A549 (cell line): ENCODE data around the gene MAGI1. TPM values are rescaled to one million over a fixed set of nuclear protein-coding genes. Genes with fewer than 3 reads are reported as not detected.

Source experiments
- ATAC-seq, 2 experiments: fragments of 200-7000 bp in 1 of 2; fragments of >200 bp in 1 of 2; cut with Nextera tagmentation in 1 of 2; cut with Tn5 transposase in 1 of 2; 3 replicates each; pipeline versions ENCODE4 v1.8.0 to v1.9.1; 2018 to 2020; ENCODE audit warnings: mild to moderate bottlenecking in 1 of 2, moderate library complexity in 1 of 2
- CTCF ChIA-PET: fragments of 300-600 bp; sonication (Branson Sonifier 250); formaldehyde crosslinking; extraction: SDS; loops from one replicate; lab custom pipeline; 2021; ENCODE audit warnings: antibody characterized with exemption, inconsistent platforms; lab: Yijun Ruan, JAX
- POLR2A ChIA-PET: fragments of 350-600 bp; formaldehyde crosslinking; extraction: SDS; loops from one replicate; lab custom pipeline; 2021; ENCODE audit warnings: antibody characterized with exemption, inconsistent platforms; lab: Yijun Ruan, JAX
- DNase-seq, 2 experiments: peaks; one replicate each; pipeline versions ENCODE4 v3.0.0 to v3.0.0-alpha.2; 2011 to 2016; ENCODE audit warnings: low read depth in 1 of 2, low spot score in 1 of 2
- FAIRE-seq: peaks from 2 replicates; lab custom pipeline; 2011; peaks lifted over from hg19 to GRCh38; lab: Jason Lieb, UNC
- H3K27ac ChIP-seq, 2 experiments: fragments of >200 bp; sonication (Bioruptor Twin); formaldehyde crosslinking; 3 replicates each; pipeline ENCODE4 v1.5.1; 2016 to 2017
- H3K4me1 ChIP-seq: fragments of >200 bp; sonication (Bioruptor Twin); formaldehyde crosslinking; 3 replicates; pipeline ENCODE4 v1.6.1; 2016
- H3K4me2 ChIP-seq: fragments of >200 bp; sonication (Bioruptor Twin); formaldehyde crosslinking; 3 replicates; pipeline ENCODE4 v1.6.1; 2016
- H3K4me3 ChIP-seq: fragments of >200 bp; sonication (Bioruptor Twin); formaldehyde crosslinking; 3 replicates; pipeline ENCODE4 v1.5.1; 2016
- H3K9me3 ChIP-seq: fragments of >200 bp; sonication (Bioruptor Twin); formaldehyde crosslinking; 3 replicates; pipeline ENCODE4 v1.6.1; 2016
- BHLHE40 ChIP-seq: IDR thresholded peaks from 2 replicates; pipeline ENCODE4 v1.6.1; 2012; ENCODE audit warnings: low read depth, low read length, inconsistent platforms
- CBX2 ChIP-seq: fragments of 200-600 bp; sonication (generic); IDR thresholded peaks from 2 replicates; pipeline ENCODE4 v1.6.1; 2016; ENCODE audit warnings: low read depth, mild to moderate bottlenecking, borderline replicate concordance
- CHD4 ChIP-seq: fragments of 200-600 bp; sonication (generic); IDR thresholded peaks from 2 replicates; pipeline ENCODE4 v1.6.1; 2016; ENCODE audit warnings: antibody characterized with exemption, mild to moderate bottlenecking, borderline replicate concordance
- E2F6 ChIP-seq: IDR thresholded peaks from 2 replicates; pipeline ENCODE4 v1.6.1; 2012; ENCODE audit warnings: low read depth, borderline replicate concordance
- ESRRA ChIP-seq: fragments of 150-350 bp; IDR thresholded peaks from 2 replicates; pipeline ENCODE4 v1.6.1; 2014; ENCODE audit warnings: mild to moderate bottlenecking, low read length, borderline replicate concordance
- FOSB ChIP-seq: fragments of 250-450 bp; sonication (Bioruptor Pico); IDR thresholded peaks from 2 replicates; pipeline ENCODE4 v1.5.0; 2020; ENCODE audit warnings: mild to moderate bottlenecking, moderate library complexity
- HOXA7 ChIP-seq: fragments of 250-450 bp; sonication (Bioruptor Pico); IDR thresholded peaks from 2 replicates; pipeline ENCODE4 v1.5.0; 2020; ENCODE audit warnings: mild to moderate bottlenecking, moderate library complexity
- JUN ChIP-seq, 2 experiments: fragments of >200 bp; sonication (Bioruptor Twin); formaldehyde crosslinking; IDR thresholded peaks; 2 replicates in 1 of 2; 3 replicates in 1 of 2; pipeline ENCODE4 v1.6.1; 2016 to 2017
- RAD21 ChIP-seq, 2 experiments: fragments of >200 bp in 1 of 2; sonication (Bioruptor Twin) in 1 of 2; formaldehyde crosslinking in 1 of 2; IDR thresholded peaks in 1 of 2; conservative IDR thresholded peaks in 1 of 2; 2 replicates in 1 of 2; 3 replicates in 1 of 2; pipeline ENCODE4 v1.6.1; 2012 to 2018; ENCODE audit warnings: inconsistent platforms in 1 of 2
- REST ChIP-seq: fragments of 200-600 bp; sonication (generic); IDR thresholded peaks from 2 replicates; pipeline ENCODE4 v1.6.1; 2016; ENCODE audit warnings: antibody characterized with exemption, mild to moderate bottlenecking, moderate library complexity
- SREBF2 ChIP-seq: fragments of 450-650 bp; IDR thresholded peaks from 2 replicates; pipeline ENCODE4 v1.6.1; 2014; ENCODE audit warnings: mild to moderate bottlenecking, moderate library complexity
- USF2 ChIP-seq: fragments of 450-650 bp; IDR thresholded peaks from 2 replicates; pipeline ENCODE4 v1.6.1; 2014; ENCODE audit warnings: antibody characterized with exemption
- ZC3H11A ChIP-seq: fragments of 450-650 bp; IDR thresholded peaks from 2 replicates; pipeline ENCODE4 v1.6.1; 2014; ENCODE audit warnings: antibody characterized with exemption, mild to moderate bottlenecking
- ZFP36 ChIP-seq: fragments of 450-650 bp; IDR thresholded peaks from 2 replicates; pipeline ENCODE4 v1.6.1; 2014; ENCODE audit warnings: borderline replicate concordance; ENCODE audit not compliant: partially characterized antibody
- ZSCAN20 ChIP-seq: fragments of 250-450 bp; sonication (Bioruptor Pico); IDR thresholded peaks from 2 replicates; pipeline ENCODE4 v1.8.0; 2022; ENCODE audit warnings: mild to moderate bottlenecking, moderate library complexity
- WGBS: methylation state at CpG from one replicate; pipeline ENCODE4 v1.1.6; 2017; ENCODE audit errors: missing lambda C conversion rate; 5-methylcytosine and 5-hydroxymethylcytosine counted together
- polyA plus RNA-seq, 4 experiments: library from polyadenylated mRNA; depleted of rRNA in 3 of 4; stranded (reverse); fragments of >200 nt; fragmentation: RNase III in 1 of 4; extraction: RNeasy Plus Mini Kit Qiagen cat#74134 plus additional on column Dnase treatment in 1 of 4; gene quantifications; 2 replicates in 3 of 4; 3 replicates in 1 of 4; pipeline ENCODE4 v1.2.3, GENCODE V29; 2011 to 2017

The MAGI1 gene
- polyA plus RNA-seq, 2 of the 4 experiments (the other 2 are of a cell fraction) = 4.7 to 6.6 TPM

GRCh38 chr3:65972765-65973164 is 66.0 kb downstream of the MAGI1 start:
- ChIA-PET CTCF (no interaction called here), POLR2A (no interaction called here)
- Histone ChIP-seq H3K27ac (no peak overlapping the region), H3K9me3 (no peaks in the 10 kb centered on the region), H3K4me1 (peaks cover 7% of the 10 kb centered on the region; the same call in 2 of the 3 replicates), H3K4me2 (no peak overlapping the region), H3K4me3 (no peak overlapping the region)
- ATAC-seq = no peak
- DNase-seq = no peak
- 96% methylated on average over 1 of the region's 1 CpG for WGBS
- no peak for FAIRE-seq
- TF ChIP-seq FOSB (CRISPR knock-in tag) (no peak), ESRRA (no peak), BHLHE40 (no peak), ZSCAN20 (no peak), CHD4 (no peak)

- TF ChIP-seq ZFP36 = no peak
- TF ChIP-seq HOXA7 = no peak
- TF ChIP-seq ZSCAN20 = no peak
- no peak for TF ChIP-seq ZC3H11A
- no peak for TF ChIP-seq FOSB (CRISPR knock-in tag)
- TF ChIP-seq, all 56 proteins: peak for 0
- ATAC-seq (no peak; a peak in 1 of 6 replicates), DNase-seq (no peak), FAIRE-seq (no peak)
- H3K4me1 ChIP-seq = peaks cover 7% of the 10 kb centered on the region; the same call in 2 of the 3 replicates
- peak overlapping the region in 1 of 2 experiments; percentile 28; a peak in 2 of 6 replicates for H3K27ac ChIP-seq
- H3K4me2 ChIP-seq = peak overlapping the region; percentile 14; the same call in 1 of the 3 replicates
- no peak overlapping the region for H3K4me3 ChIP-seq
- WGBS = 47% methylated on average over 7 of the region's 7 CpGs
- H3K9me3 ChIP-seq = no peaks in the 10 kb centered on the region
- POLR2A ChIA-PET = no interaction called here
- CTCF ChIA-PET = no interaction called here
Measured at GRCh38 chr3:65971293-65972252, 67.1 kb downstream of the MAGI1 start.

GRCh38 chr3:65968996-65969395 is 69.7 kb downstream of the MAGI1 start:
- FAIRE-seq = no peak
- Histone ChIP-seq H3K4me1 (peaks cover 21% of the 10 kb centered on the region), H3K27ac (no peak overlapping the region), H3K4me2 (no peak overlapping the region), H3K9me3 (no peaks in the 10 kb centered on the region), H3K4me3 (no peak overlapping the region)
- no peak for ATAC-seq
- TF ChIP-seq JUN (IDR thresholded peaks at IDR 0.05) (no peak), E2F6 (no peak), REST (no peak), CBX2 (no peak), BHLHE40 (no peak), USF2 (no peak), RAD21 (conservative IDR thresholded peaks at IDR 0.05 in 1 of 2, IDR thresholded peaks at IDR 0.05 in 1 of 2) (no peak), SREBF2 (no peak), FOSB (CRISPR knock-in tag) (no peak)
- ChIA-PET POLR2A (no interaction called here), CTCF (no interaction called here)
- no peak for DNase-seq
- 92% methylated on average over 5 of the region's 5 CpGs for WGBS
